ENCODE results near the gene BRD4.

The BRD4 gene

DNA sequence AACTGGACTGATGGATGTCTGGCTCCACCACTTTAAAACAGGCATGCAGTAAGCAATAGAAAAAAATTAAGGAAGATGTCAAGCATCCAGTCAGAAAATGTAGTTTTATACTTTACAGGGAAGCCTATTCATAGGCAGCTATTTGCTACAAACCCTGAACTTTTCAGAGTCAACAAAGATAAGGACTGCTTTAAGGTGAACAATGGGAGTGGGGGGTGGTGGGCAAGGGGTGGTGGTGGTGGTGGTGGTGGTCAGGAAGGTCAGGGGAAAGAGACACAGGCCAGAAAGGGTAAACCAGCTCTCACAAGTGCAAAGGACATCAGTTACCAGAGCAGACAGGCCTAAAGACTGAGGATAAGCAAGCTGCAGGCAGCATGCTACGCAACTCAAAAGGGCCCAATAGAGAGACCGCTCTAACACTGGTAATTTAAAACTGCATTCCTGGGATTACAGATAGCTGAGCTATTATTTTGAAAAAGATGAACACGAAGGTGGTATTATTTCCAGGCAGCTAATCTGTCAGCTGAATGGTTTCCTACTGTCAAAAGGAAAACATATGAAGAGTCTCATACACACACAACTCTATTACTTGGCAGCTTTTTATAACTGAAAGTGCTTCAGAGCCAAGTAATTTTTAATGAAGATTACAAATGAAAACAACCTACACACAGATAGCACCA lies 14.8 kb downstream of the BRD4 start:
- TF ChIP-seq CTCF (IDR thresholded peaks at IDR 0.05; ENCODE audit: extremely low read depth, missing control alignments) = no peak
- DNase-seq (ENCODE audit: low spot score) = no peak

- peak; percentile 54 for DNase-seq (ENCODE audit: low spot score)
These were observed 15.8 kb downstream of the BRD4 start for GRCh38 chr19:15316498-15316897.

GRCh38 chr19:15315101-15315500 lies 17.2 kb downstream of the BRD4 start:
- no peak for TF ChIP-seq CTCF (IDR thresholded peaks at IDR 0.05; ENCODE audit: extremely low read depth, missing control alignments)
- DNase-seq (ENCODE audit: low spot score) = no peak

More at GRCh38 chr19:15316498-15316897, 15.8 kb downstream of the BRD4 start:
- TF ChIP-seq CTCF (IDR thresholded peaks at IDR 0.05; ENCODE audit: extremely low read depth, missing control alignments) = no peak

GRCh38 chr19:15313649-15314279 lies 18.6 kb downstream of the BRD4 start:
- no peak for TF ChIP-seq CTCF (IDR thresholded peaks at IDR 0.05; ENCODE audit: extremely low read depth, missing control alignments)
- DNase-seq (ENCODE audit: low spot score) = no peak

DNA sequence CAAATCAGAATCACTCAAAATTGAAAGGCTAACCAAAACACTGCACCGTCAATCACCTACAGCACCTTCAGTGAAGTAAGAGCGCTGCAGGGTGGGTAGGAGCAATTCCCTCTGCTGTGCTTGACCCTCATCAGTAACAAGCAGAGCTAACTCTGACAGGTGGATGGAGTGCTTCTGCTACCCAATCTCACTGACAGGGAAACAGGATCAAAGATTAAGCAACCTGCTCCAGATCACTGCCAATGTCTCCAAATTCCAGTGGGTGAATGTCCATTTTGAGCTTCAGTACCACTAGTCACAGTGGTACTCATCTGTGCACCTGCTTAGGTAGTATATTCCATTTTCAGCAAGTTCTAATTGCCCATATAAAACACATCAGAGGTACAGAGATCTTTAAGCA lies 25.2 kb downstream of the BRD4 start:
- DNase-seq (ENCODE audit: low spot score) = no peak

GRCh38 chr19:15305582-15306334 lies 26.6 kb downstream of the BRD4 start:
- no peak for DNase-seq (ENCODE audit: low spot score)
- TF ChIP-seq CTCF (IDR thresholded peaks at IDR 0.05; ENCODE audit: extremely low read depth, missing control alignments) = no peak

More for the DNA sequence above, 25.2 kb downstream of the BRD4 start:
- TF ChIP-seq CTCF (IDR thresholded peaks at IDR 0.05; ENCODE audit: extremely low read depth, missing control alignments) = no peak

DNA sequence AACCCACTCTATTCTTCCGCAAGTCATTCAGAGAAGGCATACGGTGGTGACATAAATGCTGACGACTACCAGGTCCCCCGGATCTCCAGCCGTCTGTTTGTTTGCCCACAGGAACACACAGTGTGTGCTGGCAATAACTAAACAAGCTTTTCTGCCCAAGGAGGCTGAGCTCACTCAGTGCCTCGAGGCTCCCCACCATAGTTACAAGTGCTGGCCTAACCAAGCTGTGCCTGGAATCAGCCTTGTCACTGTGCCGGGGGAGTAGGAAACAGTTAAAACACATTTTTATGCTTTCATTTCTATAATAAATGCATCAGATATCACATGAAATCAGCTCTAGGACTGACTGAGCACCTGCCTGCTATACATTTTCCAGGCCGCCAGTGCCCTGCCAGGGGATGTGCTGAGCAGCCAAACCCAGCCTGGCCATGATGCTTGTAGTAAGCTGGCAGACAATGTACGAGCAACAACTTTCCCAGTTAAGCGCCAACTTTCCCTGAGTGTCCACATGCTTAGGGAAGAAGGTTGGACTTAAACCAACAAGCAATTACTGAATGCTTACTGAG lies 28.1 kb downstream of the BRD4 start:
- no peak for TF ChIP-seq CTCF (IDR thresholded peaks at IDR 0.05; ENCODE audit: extremely low read depth, missing control alignments)

More for the DNA sequence above, 28.1 kb downstream of the BRD4 start:
- DNase-seq (ENCODE audit: low spot score) = no peak

Measured in GM20000 (cell line).